Trophoblast cell (in vitro differentiated cells and primary cell): Measurements from ENCODE around the gene MIOS.

Experiments
- DNase-seq, 2 donors: peaks; one replicate each; pipeline ENCODE4 v3.0.0-alpha.2; 2016
- H2AFZ ChIP-seq: 2 replicates; pipeline ENCODE4 v1.6.1; 2013; ENCODE audit warnings: low read length, moderate library complexity, mild to moderate bottlenecking; ENCODE audit not compliant: insufficient read depth, poor library complexity
- H2AK5ac ChIP-seq: 2 replicates; pipeline ENCODE4 v1.6.1; 2013; ENCODE audit warnings: mild to moderate bottlenecking, low read length
- H2BK120ac ChIP-seq: 2 replicates; pipeline ENCODE4 v1.6.1; 2013; ENCODE audit warnings: low read length, mild to moderate bottlenecking, moderate library complexity; ENCODE audit not compliant: insufficient read depth, poor library complexity
- H2BK12ac ChIP-seq: 2 replicates; pipeline ENCODE4 v1.6.1; 2013; ENCODE audit warnings: mild to moderate bottlenecking, low read length, moderate library complexity
- H2BK5ac ChIP-seq: 2 replicates; pipeline ENCODE4 v1.6.1; 2013; ENCODE audit warnings: low read length, low read depth, moderate library complexity, mild to moderate bottlenecking; ENCODE audit not compliant: poor library complexity
- H3K14ac ChIP-seq: 2 replicates; pipeline ENCODE4 v1.6.1; 2013; ENCODE audit warnings: mild to moderate bottlenecking, low read length
- H3K18ac ChIP-seq: 2 replicates; pipeline ENCODE4 v1.6.1; 2013; ENCODE audit warnings: mild to moderate bottlenecking, low read length
- H3K23ac ChIP-seq: 2 replicates; pipeline ENCODE4 v1.6.1; 2013; ENCODE audit warnings: low read length
- H3K27ac ChIP-seq: 2 replicates; pipeline ENCODE4 v1.5.1; 2013; ENCODE audit warnings: low read depth, mild to moderate bottlenecking, inconsistent platforms, low read length, moderate library complexity
- H3K27me3 ChIP-seq: 2 replicates; pipeline ENCODE4 v1.6.1; 2013; ENCODE audit warnings: inconsistent platforms, mild to moderate bottlenecking, low read length, moderate library complexity; ENCODE audit not compliant: insufficient read depth
- H3K36me3 ChIP-seq, 2 experiments: 1 replicate in 1 of 2; 2 replicates in 1 of 2; pipeline ENCODE4 v1.6.1; 2013; ENCODE audit warnings: low read length in 2 of 2, mild to moderate bottlenecking in 2 of 2, moderate library complexity in 1 of 2; ENCODE audit not compliant: insufficient read depth in 2 of 2, control insufficient read depth in 1 of 2
- H3K4ac ChIP-seq: 2 replicates; pipeline ENCODE4 v1.6.1; 2013; ENCODE audit warnings: low read depth, mild to moderate bottlenecking, low read length, moderate library complexity
- H3K4me1 ChIP-seq, 2 experiments: 1 replicate in 1 of 2; 2 replicates in 1 of 2; pipeline ENCODE4 v1.6.1; 2013; ENCODE audit warnings: low read length in 2 of 2, mild to moderate bottlenecking in 2 of 2, moderate library complexity in 1 of 2; ENCODE audit not compliant: insufficient read depth in 2 of 2, control insufficient read depth in 1 of 2
- H3K4me2 ChIP-seq: 2 replicates; pipeline ENCODE4 v1.6.1; 2013; ENCODE audit warnings: inconsistent platforms, mild to moderate bottlenecking, low read length, moderate library complexity
- H3K4me3 ChIP-seq: 2 replicates; pipeline ENCODE4 v1.5.1; 2013; ENCODE audit warnings: mild to moderate bottlenecking, low read depth, low read length, inconsistent platforms
- H3K79me1 ChIP-seq: one replicate; pipeline ENCODE4 v1.6.1; 2013; ENCODE audit warnings: low read length
- H3K79me2 ChIP-seq: 2 replicates; pipeline ENCODE4 v1.6.1; 2013; ENCODE audit warnings: low read length, mild to moderate bottlenecking; ENCODE audit not compliant: control insufficient read depth, insufficient read depth, poor library complexity
- H3K9ac ChIP-seq: 2 replicates; pipeline ENCODE4 v1.6.1; 2013; ENCODE audit warnings: mild to moderate bottlenecking, low read length
- H3K9me3 ChIP-seq: 2 replicates; pipeline ENCODE4 v1.6.1; 2013; ENCODE audit warnings: low read depth, mild to moderate bottlenecking, control low read depth, inconsistent platforms, low read length; ENCODE audit not compliant: insufficient read depth
- H4K12ac ChIP-seq: 2 replicates; pipeline ENCODE4 v1.6.1; 2013; ENCODE audit warnings: low read depth, mild to moderate bottlenecking, low read length, moderate library complexity
- H4K8ac ChIP-seq: 2 replicates; pipeline ENCODE4 v1.6.1; 2013; ENCODE audit warnings: low read depth, mild to moderate bottlenecking, low read length, moderate library complexity
- H4K91ac ChIP-seq: one replicate; pipeline ENCODE4 v1.6.1; 2013; ENCODE audit warnings: low read depth, mild to moderate bottlenecking, low read length, moderate library complexity
- WGBS: extraction: QIAGEN DNeasy Blood & Tissue Kit; methylation state at CpG from one replicate; pipeline ENCODE4 v1.1.7; 2013; ENCODE audit warnings: missing lambda C conversion rate; ENCODE audit not compliant: insufficient read length, insufficient coverage; ENCODE audit errors: extremely low coverage; 5-methylcytosine and 5-hydroxymethylcytosine counted together

Gene MIOS

DNA sequence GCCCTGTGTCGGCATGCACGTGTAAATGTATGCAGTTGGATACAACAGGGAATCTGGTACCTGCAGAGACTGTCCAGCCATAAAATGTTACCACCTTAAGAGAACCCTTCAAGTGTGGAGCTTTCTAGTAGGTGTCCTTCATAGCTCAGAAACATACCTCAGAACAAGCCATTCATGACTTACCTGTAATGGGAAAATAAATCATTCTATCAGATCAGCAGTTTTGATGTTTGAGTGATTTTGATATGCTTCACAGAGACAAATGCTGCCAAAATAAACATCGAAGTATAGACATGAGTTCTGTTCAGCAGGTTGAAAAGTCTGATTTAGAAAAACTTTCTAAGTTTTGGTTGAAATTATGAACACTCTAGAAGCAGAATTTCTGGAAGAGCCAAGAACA lies 40.3 kb downstream of the MIOS start:
- no peak overlapping the region for H2AFZ ChIP-seq
- WGBS = no CpG with 5 or more reads among the region's 3 CpGs
- no peak overlapping the region for H3K4me3 ChIP-seq
- no peak overlapping the region for H3K14ac ChIP-seq
- no peaks in the 10 kb centered on the region for H3K79me2 ChIP-seq
- H3K27me3 ChIP-seq = no peaks in the 10 kb centered on the region
- H3K27ac ChIP-seq = no peak overlapping the region
- no peak overlapping the region for H4K12ac ChIP-seq
- peak overlapping the region; percentile 72 for H3K9ac ChIP-seq
- H3K4ac ChIP-seq = no peak overlapping the region
- no peak overlapping the region for H3K4me2 ChIP-seq
- no peak overlapping the region for H2BK12ac ChIP-seq
- H3K36me3 ChIP-seq = peaks cover 2 to 3% of the 10 kb centered on the region in 2 experiments
- no peaks in the 10 kb centered on the region for H3K9me3 ChIP-seq
- no peak overlapping the region for H2BK5ac ChIP-seq
- H2BK120ac ChIP-seq = no peak overlapping the region
- no peak overlapping the region for H3K18ac ChIP-seq
- H4K8ac ChIP-seq = no peak overlapping the region
- H3K79me1 ChIP-seq = no peaks in the 10 kb centered on the region
- DNase-seq = no peak
- no peaks in the 10 kb centered on the region for H3K4me1 ChIP-seq
- no peak overlapping the region for H2AK5ac ChIP-seq
- H3K23ac ChIP-seq = no peak overlapping the region
- H4K91ac ChIP-seq = no peak overlapping the region

DNA sequence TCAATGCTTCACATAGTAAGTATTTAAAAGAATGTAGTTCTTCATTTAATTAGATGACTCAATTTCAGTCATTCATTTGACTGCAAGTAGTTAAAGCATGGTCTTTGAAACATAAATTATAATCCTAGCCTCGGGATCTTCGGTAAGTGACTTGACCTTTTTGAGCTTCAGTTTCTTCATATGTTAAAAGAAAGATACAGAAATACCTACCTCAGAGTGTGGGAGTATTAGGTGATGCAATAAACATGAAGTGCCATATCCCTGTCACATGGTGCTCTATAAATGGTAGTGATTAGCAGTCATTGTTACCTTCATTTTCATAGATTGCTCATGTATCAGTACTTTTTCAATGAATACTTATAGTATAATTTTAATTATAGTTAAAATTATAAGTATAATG lies 42.6 kb downstream of the MIOS start:
- no peaks in the 10 kb centered on the region for H3K9me3 ChIP-seq
- H2AK5ac ChIP-seq = no peak overlapping the region
- H3K4me2 ChIP-seq = no peak overlapping the region
- H3K27ac ChIP-seq = no peak overlapping the region
- no peak for DNase-seq
- no peak overlapping the region for H2AFZ ChIP-seq
- no peak overlapping the region for H3K4me3 ChIP-seq
- peaks cover 2 to 3% of the 10 kb centered on the region in 2 experiments for H3K36me3 ChIP-seq
- no peak overlapping the region for H3K4ac ChIP-seq
- H4K8ac ChIP-seq = no peak overlapping the region
- no peak overlapping the region for H2BK120ac ChIP-seq
- no peaks in the 10 kb centered on the region for H3K79me1 ChIP-seq
- H3K79me2 ChIP-seq = no peaks in the 10 kb centered on the region
- no peak overlapping the region for H3K18ac ChIP-seq
- WGBS = no CpG with 5 or more reads among the region's 2 CpGs
- H3K9ac ChIP-seq = no peak overlapping the region
- H4K91ac ChIP-seq = no peak overlapping the region
- H3K4me1 ChIP-seq = no peaks in the 10 kb centered on the region
- H2BK5ac ChIP-seq = no peak overlapping the region
- no peak overlapping the region for H3K14ac ChIP-seq
- H3K27me3 ChIP-seq = no peaks in the 10 kb centered on the region
- no peak overlapping the region for H4K12ac ChIP-seq
- H3K23ac ChIP-seq = no peak overlapping the region
- no peak overlapping the region for H2BK12ac ChIP-seq

DNA sequence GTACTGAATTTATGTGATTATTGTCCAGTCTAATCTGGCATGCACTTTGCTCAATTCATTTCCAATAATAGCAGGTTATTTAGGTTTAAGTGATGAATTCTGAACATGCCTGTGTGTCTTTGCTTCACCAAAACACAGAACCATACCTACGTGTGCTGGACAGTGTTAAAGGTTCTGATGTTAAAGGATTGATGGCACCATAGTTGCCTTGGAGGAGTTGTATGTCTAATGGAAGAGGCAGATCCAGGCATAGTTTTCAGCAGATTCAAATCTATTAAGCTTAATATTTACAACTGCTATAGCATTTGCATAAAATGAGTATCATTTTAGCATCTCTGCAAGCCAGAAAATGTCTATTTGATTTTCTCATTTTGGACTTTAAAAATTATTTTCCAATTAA lies 45.8 kb downstream of the MIOS start:
- Histone ChIP-seq H2AK5ac (no peak overlapping the region), H4K12ac (no peak overlapping the region), H3K4ac (no peak overlapping the region), H3K18ac (no peak overlapping the region), H2BK120ac (no peak overlapping the region), H4K91ac (no peak overlapping the region), H3K9ac (no peak overlapping the region), H3K14ac (no peak overlapping the region), H2AFZ (no peak overlapping the region), H3K9me3 (no peaks in the 10 kb centered on the region), H3K4me3 (no peak overlapping the region), H3K79me2 (no peaks in the 10 kb centered on the region), H3K36me3 (no peaks in the 10 kb centered on the region), H3K4me2 (no peak overlapping the region), H2BK5ac (no peak overlapping the region), H3K4me1 (no peaks in the 10 kb centered on the region), H2BK12ac (no peak overlapping the region), H3K27me3 (no peaks in the 10 kb centered on the region), H3K23ac (no peak overlapping the region), H4K8ac (no peak overlapping the region), H3K79me1 (no peaks in the 10 kb centered on the region), H3K27ac (no peak overlapping the region)
- WGBS = no CpG with 5 or more reads among the region's 1 CpG
- no peak for DNase-seq

DNA sequence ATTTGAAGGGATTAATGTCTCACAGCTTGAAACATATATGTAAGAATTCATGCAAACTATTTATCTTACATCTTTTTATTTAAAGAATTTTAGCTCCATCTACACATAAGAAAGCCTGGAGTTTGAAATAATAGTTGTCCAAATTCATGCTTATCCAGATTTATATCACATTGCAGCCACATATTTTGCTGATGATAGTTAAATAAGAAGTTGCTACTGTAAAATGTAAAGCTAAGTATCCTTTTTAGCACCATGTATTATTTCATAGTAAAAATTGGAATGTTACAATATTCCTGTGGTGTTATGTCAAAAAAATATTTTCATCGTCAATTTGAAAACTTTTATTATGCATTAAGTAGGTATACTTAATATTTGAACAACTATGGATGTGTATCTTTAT lies 46.5 kb downstream of the MIOS start:
- no peak overlapping the region for H4K12ac ChIP-seq
- H3K9me3 ChIP-seq = no peaks in the 10 kb centered on the region
- H3K23ac ChIP-seq = no peak overlapping the region
- H3K4me3 ChIP-seq = no peak overlapping the region
- H3K18ac ChIP-seq = no peak overlapping the region
- no peaks in the 10 kb centered on the region for H3K27me3 ChIP-seq
- H2AFZ ChIP-seq = no peak overlapping the region
- no peak overlapping the region for H4K8ac ChIP-seq
- no peak overlapping the region for H2BK120ac ChIP-seq
- H3K14ac ChIP-seq = no peak overlapping the region
- no peak overlapping the region for H3K27ac ChIP-seq
- DNase-seq = no peak
- H2BK12ac ChIP-seq = no peak overlapping the region
- no CpG with 5 or more reads among the region's 1 CpG for WGBS
- H3K79me1 ChIP-seq = no peaks in the 10 kb centered on the region
- no peak overlapping the region for H2BK5ac ChIP-seq
- no peak overlapping the region for H4K91ac ChIP-seq
- no peaks in the 10 kb centered on the region for H3K36me3 ChIP-seq
- H3K79me2 ChIP-seq = no peaks in the 10 kb centered on the region
- H2AK5ac ChIP-seq = no peak overlapping the region
- H3K4me1 ChIP-seq = no peaks in the 10 kb centered on the region
- no peak overlapping the region for H3K4ac ChIP-seq
- no peak overlapping the region for H3K9ac ChIP-seq
- no peak overlapping the region for H3K4me2 ChIP-seq
